Bronchial epithelial cell (primary cell): ENCODE data around the gene SHBG. TPM values are rescaled to one million over a fixed set of nuclear protein-coding genes. Genes with fewer than 3 reads are reported as not detected.
"Not testable (repeated sequence)": the region's sequence is repeated elsewhere in the genome, so short reads cannot be mapped to it uniquely, and the experiment has no call there.

ENCODE experiments used
- DNase-seq: peaks from one replicate; pipeline ENCODE4 v3.0.0-alpha.2; 2010; ENCODE audit warnings: low read depth
- FAIRE-seq: peaks from 2 replicates; lab custom pipeline; 2011; peaks lifted over from hg19 to GRCh38; lab: Jason Lieb, UNC
- H3K27me3 ChIP-seq: 2 replicates; pipeline ENCODE4 v1.5.1; 2011; ENCODE audit warnings: low read length; ENCODE audit not compliant: control insufficient read depth, insufficient read depth
- H3K36me3 ChIP-seq: 2 replicates; pipeline ENCODE4 v1.5.1; 2011; ENCODE audit warnings: low read length; ENCODE audit not compliant: control insufficient read depth, insufficient read depth
- H3K4me3 ChIP-seq: 2 replicates; pipeline ENCODE4 v1.5.1; 2011; ENCODE audit warnings: mild to moderate bottlenecking, low read depth, low read length, control low read depth
- total RNA-seq: library from RNA; depleted of rRNA; stranded (reverse); fragments of >200 nt; gene quantifications from 2 replicates; pipeline ENCODE4 v1.2.1, GENCODE V29; 2014
- TF ChIP-seq, protein P1 (sequence below): IDR thresholded peaks from 2 replicates; pipeline ENCODE4 v1.5.1; 2011; ENCODE audit warnings: mild to moderate bottlenecking, moderate library complexity, low read length, control low read depth, inconsistent platforms; ENCODE audit not compliant: insufficient read depth, severe bottlenecking

Gene SHBG
- total RNA-seq, 1 donor from 2014 or later, result not detected

DNA sequence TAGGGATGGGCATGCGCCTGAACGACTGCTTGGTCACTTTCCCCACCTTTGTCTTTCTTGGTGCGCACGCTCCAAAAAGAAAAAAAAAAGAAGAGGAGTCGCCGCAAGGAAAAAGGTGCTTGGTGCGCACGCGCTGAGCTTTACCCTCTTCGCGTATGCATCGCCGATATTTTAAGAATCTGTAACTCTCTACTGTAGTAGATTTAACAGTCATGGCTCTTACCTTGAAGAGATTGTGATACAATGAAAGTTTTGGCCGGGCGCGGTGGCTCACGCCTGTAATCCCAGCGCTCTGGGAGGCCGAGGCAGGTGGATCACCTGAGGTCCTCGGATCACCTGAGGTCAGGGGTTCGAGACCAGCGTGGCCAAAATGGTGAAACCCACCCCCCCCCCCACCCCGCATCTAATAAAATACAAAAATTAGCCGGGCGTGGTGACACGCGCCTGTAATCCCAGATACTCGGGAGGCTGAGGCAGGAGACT, 14.6 kb upstream of the SHBG start:
- FAIRE-seq (no peak), DNase-seq (no peak)
- Histone ChIP-seq H3K36me3 (peaks cover 1% of the 10 kb centered on the region), H3K4me3 (peak overlapping the region; percentile 19), H3K27me3 (no peaks in the 10 kb centered on the region)
- TF ChIP-seq, protein P1, sequence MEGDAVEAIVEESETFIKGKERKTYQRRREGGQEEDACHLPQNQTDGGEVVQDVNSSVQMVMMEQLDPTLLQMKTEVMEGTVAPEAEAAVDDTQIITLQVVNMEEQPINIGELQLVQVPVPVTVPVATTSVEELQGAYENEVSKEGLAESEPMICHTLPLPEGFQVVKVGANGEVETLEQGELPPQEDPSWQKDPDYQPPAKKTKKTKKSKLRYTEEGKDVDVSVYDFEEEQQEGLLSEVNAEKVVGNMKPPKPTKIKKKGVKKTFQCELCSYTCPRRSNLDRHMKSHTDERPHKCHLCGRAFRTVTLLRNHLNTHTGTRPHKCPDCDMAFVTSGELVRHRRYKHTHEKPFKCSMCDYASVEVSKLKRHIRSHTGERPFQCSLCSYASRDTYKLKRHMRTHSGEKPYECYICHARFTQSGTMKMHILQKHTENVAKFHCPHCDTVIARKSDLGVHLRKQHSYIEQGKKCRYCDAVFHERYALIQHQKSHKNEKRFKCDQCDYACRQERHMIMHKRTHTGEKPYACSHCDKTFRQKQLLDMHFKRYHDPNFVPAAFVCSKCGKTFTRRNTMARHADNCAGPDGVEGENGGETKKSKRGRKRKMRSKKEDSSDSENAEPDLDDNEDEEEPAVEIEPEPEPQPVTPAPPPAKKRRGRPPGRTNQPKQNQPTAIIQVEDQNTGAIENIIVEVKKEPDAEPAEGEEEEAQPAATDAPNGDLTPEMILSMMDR, result no peak

DNA sequence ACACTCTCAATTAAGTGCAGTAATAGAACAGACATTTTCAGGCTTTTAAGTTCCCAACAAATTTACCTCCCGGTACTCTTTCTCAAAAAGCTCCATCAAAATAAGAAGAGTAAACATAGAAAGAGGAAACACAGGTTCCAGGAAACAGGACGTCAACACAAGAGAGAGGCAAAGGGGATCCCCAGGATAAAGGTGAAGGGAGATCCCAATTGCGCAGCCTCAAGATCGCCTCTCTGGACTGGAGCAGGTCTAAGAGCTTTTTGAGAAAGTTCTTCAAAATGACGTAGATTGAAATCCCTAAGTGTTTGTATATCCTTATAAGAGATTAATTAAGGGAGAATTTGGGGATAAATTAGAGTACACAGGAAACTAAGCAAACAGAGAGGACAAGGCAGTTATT, 11.3 kb upstream of the SHBG start:
- Histone ChIP-seq H3K36me3 (no peaks in the 10 kb centered on the region), H3K4me3 (no peak overlapping the region), H3K27me3 (no peaks in the 10 kb centered on the region)
- no peak for DNase-seq
- TF ChIP-seq, protein P1, result no peak
- FAIRE-seq, result no peak

DNA sequence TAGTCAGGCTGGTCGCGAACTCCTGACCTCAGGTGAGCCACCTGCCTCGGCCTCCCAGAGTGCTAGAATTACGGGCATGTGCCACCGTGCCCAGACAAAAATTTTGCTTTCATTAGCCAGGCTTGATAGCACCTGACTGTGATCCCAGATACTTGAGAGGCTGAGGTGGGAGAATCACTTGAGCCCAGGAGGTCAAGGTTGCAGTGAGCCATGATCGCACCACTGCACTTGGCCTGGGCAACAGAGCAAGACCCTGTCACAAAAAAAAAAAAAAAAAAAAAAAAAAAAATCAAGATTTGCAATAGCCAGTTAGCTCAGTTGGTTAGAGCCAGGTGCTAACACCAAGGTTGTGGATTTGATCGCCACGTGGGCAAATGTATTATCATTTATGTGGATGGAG, 9.1 kb upstream of the SHBG start:
- FAIRE-seq (no peak), DNase-seq (no peak)
- TF ChIP-seq, protein P1, result no peak
- no peaks in the 10 kb centered on the region for H3K27me3 ChIP-seq
- no peak overlapping the region for H3K4me3 ChIP-seq
- H3K36me3 ChIP-seq, result no peaks in the 10 kb centered on the region

DNA sequence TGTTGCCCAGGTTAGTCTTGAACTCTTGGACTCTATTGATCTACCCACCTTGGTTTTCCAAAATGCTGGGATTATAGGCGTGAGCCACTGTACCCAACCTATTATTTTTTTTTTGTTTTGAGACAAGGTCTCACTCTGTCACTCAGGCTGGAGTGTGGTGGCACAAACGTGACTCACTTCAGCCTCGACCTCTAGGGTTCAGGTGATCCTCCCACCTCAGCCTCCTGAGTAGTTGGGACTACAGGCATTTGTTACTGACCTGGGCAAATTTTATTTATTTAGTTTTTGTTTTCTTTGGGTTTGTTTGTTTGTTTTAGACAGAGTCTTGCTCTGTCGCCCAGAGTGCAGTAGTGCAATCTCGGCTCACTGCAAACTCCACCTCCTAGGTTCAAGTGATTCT, 6.3 kb upstream of the SHBG start:
- no peak for DNase-seq
- FAIRE-seq, result no peak
- Histone ChIP-seq H3K36me3 (no peaks in the 10 kb centered on the region), H3K27me3 (no peaks in the 10 kb centered on the region), H3K4me3 (no peak overlapping the region)
- TF ChIP-seq, protein P1, result no peak

DNA sequence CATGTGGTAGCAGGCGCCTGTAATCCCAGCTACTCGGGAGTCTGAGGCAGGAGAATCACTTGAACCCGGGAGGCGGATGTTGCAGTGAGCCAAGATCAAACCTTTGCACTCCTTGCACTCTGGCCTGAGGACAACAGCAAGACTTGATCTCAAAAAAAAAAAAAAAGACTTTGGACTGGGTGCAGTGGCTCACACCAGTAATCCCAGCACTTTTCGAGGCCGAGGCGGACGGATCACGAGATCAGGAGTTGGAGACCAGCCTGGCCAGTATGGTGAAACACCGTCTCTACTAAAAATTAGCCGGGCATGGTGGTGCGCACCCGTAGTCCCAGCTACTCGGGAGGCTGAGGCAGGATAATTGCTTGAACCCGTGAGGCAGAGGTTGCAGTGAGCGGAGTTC, 4.2 kb upstream of the SHBG start:
- DNase-seq, FAIRE-seq, H3K4me3 ChIP-seq, H3K27me3 ChIP-seq, H3K36me3 ChIP-seq: not testable (repeated sequence)

DNA sequence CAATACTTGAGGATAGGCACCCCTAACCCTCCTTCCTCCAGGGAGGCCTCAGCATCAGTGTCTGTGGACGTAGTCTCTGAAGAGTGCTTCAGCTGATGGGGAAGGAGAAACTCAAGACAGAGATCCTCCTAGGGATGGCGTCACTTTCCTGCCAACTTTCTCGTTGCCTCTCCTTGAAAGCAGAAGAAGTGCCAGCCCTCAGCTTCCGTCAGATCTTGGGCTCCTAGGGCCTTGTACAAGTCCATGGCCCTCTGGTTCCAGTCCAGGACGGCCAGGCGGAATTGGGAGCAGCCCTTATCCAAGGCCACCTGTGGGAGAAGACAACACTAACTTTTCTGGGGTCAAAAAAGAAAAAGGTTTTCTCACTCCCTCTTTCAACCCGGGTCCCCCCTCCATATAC, 3.6 kb upstream of the SHBG start:
- DNase-seq (no peak), FAIRE-seq (no peak)
- Histone ChIP-seq H3K4me3 (no peak overlapping the region), H3K27me3 (no peaks in the 10 kb centered on the region), H3K36me3 (no peaks in the 10 kb centered on the region)
- TF ChIP-seq, protein P1, result no peak
